ENCODE data around the gene DNAH7. TPM values are rescaled to one million over a fixed set of nuclear protein-coding genes. Genes with fewer than 3 reads are reported as not detected.

The DNAH7 gene
- total RNA-seq, 6 experiments from 2014 or later, result 0.12 to 0.35 (median 0.26) TPM

- WGBS (ENCODE audit: insufficient coverage, low coverage, low lambda C conversion rate, missing lambda C conversion rate), result 87% methylated on average over 4 of the region's 4 CpGs
- intact Hi-C loops (cut with DNase I), result no loop called here
- H3K27me3 ChIP-seq, result no peaks in the 10 kb centered on the region
- no peak overlapping the region for H3K27ac ChIP-seq
- DNase-seq, result no peak
- H3K36me3 ChIP-seq, result no peaks in the 10 kb centered on the region
- no peak for TF ChIP-seq POLR2A (IDR thresholded peaks at IDR 0.05)
- no peak for TF ChIP-seq CTCF (IDR thresholded peaks at IDR 0.05)
- no peak overlapping the region for H3K4me3 ChIP-seq
- no peaks in the 10 kb centered on the region for H3K4me1 ChIP-seq
- no peaks in the 10 kb centered on the region for H3K9me3 ChIP-seq
- no peak for ATAC-seq
These were observed 341.5 kb downstream of the DNAH7 start for GRCh38 chr2:195727106-195727505.

- WGBS (ENCODE audit: insufficient coverage, low coverage, low lambda C conversion rate, missing lambda C conversion rate), result 100% methylated on average over 1 of the region's 1 CpG
- H3K9me3 ChIP-seq, result no peaks in the 10 kb centered on the region
- ATAC-seq, result no peak
- H3K36me3 ChIP-seq, result no peaks in the 10 kb centered on the region
- no peak overlapping the region for H3K27ac ChIP-seq
- intact Hi-C loops (cut with DNase I), result no loop called here
- H3K4me3 ChIP-seq, result no peak overlapping the region
- H3K27me3 ChIP-seq, result no peaks in the 10 kb centered on the region
- no peak for DNase-seq
- H3K4me1 ChIP-seq, result no peaks in the 10 kb centered on the region
- TF ChIP-seq POLR2A (IDR thresholded peaks at IDR 0.05), result no peak
- no peak for TF ChIP-seq CTCF (IDR thresholded peaks at IDR 0.05)
These were observed 346.6 kb downstream of the DNAH7 start for GRCh38 chr2:195722075-195722474.

- 96% methylated on average over 2 of the region's 2 CpGs for WGBS (ENCODE audit: insufficient coverage, low coverage, low lambda C conversion rate, missing lambda C conversion rate)
- Histone ChIP-seq H3K9me3 (no peaks in the 10 kb centered on the region), H3K36me3 (peaks cover 0 to 3% (median 0%) of the 10 kb centered on the region in 4 donors), H3K27me3 (no peaks in the 10 kb centered on the region), H3K4me3 (no peak overlapping the region), H3K4me1 (no peaks in the 10 kb centered on the region), H3K27ac (no peak overlapping the region)
- intact Hi-C loops (cut with DNase I), result no loop called here
- ATAC-seq (no peak), DNase-seq (no peak)
- no peak for TF ChIP-seq CTCF (IDR thresholded peaks at IDR 0.05)
- no peak for TF ChIP-seq POLR2A (IDR thresholded peaks at IDR 0.05)
These were observed 347.6 kb downstream of the DNAH7 start for GRCh38 chr2:195721042-195721441.

GRCh38 chr2:195716466-195716865 lies 352.2 kb downstream of the DNAH7 start:
- H3K9me3 ChIP-seq, result no peaks in the 10 kb centered on the region
- H3K36me3 ChIP-seq, result peaks cover 0 to 8% (median 0%) of the 10 kb centered on the region in 4 donors
- H3K4me3 ChIP-seq, result no peak overlapping the region
- TF ChIP-seq POLR2A (IDR thresholded peaks at IDR 0.05), result no peak
- no peak for TF ChIP-seq CTCF (IDR thresholded peaks at IDR 0.05)
- H3K27me3 ChIP-seq, result no peaks in the 10 kb centered on the region
- DNase-seq (no peak), ATAC-seq (no peak)
- WGBS (ENCODE audit: insufficient coverage, low coverage, low lambda C conversion rate, missing lambda C conversion rate), result 89% methylated on average over 4 of the region's 4 CpGs
- no peaks in the 10 kb centered on the region for H3K4me1 ChIP-seq
- intact Hi-C loops (cut with DNase I), result no loop called here
- H3K27ac ChIP-seq, result no peak overlapping the region

- Histone ChIP-seq H3K36me3 (peaks cover 0 to 5% (median 0%) of the 10 kb centered on the region in 4 donors), H3K9me3 (no peaks in the 10 kb centered on the region), H3K27me3 (no peaks in the 10 kb centered on the region), H3K4me1 (no peaks in the 10 kb centered on the region), H3K27ac (no peak overlapping the region), H3K4me3 (no peak overlapping the region)
- intact Hi-C loops (cut with DNase I), result no loop called here
- ATAC-seq (no peak), DNase-seq (no peak)
- TF ChIP-seq CTCF (IDR thresholded peaks at IDR 0.05) (no peak), POLR2A (IDR thresholded peaks at IDR 0.05) (no peak)
These were observed 357.2 kb downstream of the DNAH7 start for GRCh38 chr2:195711478-195711877.
